Lower lobe of right lung (tissue), 2 donors: ENCODE measurements around the gene BAZ2B. TPM values are rescaled to one million over a fixed set of nuclear protein-coding genes. Genes with fewer than 3 reads are reported as not detected.

ENCODE experiments used
- ATAC-seq, 2 donors: fragments of 200-7000 bp; cut with Tn5 transposase; one replicate each; pipeline ENCODE4 v1.9.1; 2020 to 2022; ENCODE audit warnings: mild to moderate bottlenecking in 2 of 2, moderate library complexity in 2 of 2
- DNase-seq: peaks from one replicate; pipeline ENCODE4 v3.0.0-alpha.2; 2020
- H3K27ac ChIP-seq: fragments of 200-600 bp; one replicate; pipeline ENCODE4 v1.8.0; 2022
- H3K27me3 ChIP-seq: fragments of 200-600 bp; one replicate; pipeline ENCODE4 v1.8.0; 2022; ENCODE audit warnings: low read depth
- H3K36me3 ChIP-seq: fragments of 200-600 bp; one replicate; pipeline ENCODE4 v1.8.0; 2022; ENCODE audit warnings: mild to moderate bottlenecking
- H3K4me1 ChIP-seq: fragments of 200-600 bp; one replicate; pipeline ENCODE4 v1.8.0; 2022
- H3K4me3 ChIP-seq: fragments of 200-600 bp; one replicate; pipeline ENCODE4 v1.8.0; 2022; ENCODE audit warnings: mild to moderate bottlenecking
- H3K9me3 ChIP-seq: fragments of 200-600 bp; one replicate; pipeline ENCODE4 v1.8.0; 2022
- intact Hi-C: fragments of 100-400 bp; cut with DNase I; formaldehyde crosslinking; loops from one replicate; pipeline ENCODE4 v1.11.0; 2022
- total RNA-seq: library from RNA; stranded (reverse); fragmentation: NEBNext Ultra II Directional; extraction: Animal tissue kit (Norgen Biotek cat#: 25700); gene quantifications from one replicate; pipeline ENCODE4 v1.2.1, GENCODE V29; 2021
- TF ChIP-seq, protein P1 (sequence below): fragments of 200-600 bp; IDR thresholded peaks from one replicate; pipeline ENCODE4 v1.8.0; 2022; ENCODE audit warnings: antibody characterized with exemption, mild to moderate bottlenecking
- donor health status: DM: no; HTN: yes; CAD: no; lungs with severe emphysema.

BAZ2B gene
- total RNA-seq, 1 donor from 2014 or later = 97.4 TPM

DNA sequence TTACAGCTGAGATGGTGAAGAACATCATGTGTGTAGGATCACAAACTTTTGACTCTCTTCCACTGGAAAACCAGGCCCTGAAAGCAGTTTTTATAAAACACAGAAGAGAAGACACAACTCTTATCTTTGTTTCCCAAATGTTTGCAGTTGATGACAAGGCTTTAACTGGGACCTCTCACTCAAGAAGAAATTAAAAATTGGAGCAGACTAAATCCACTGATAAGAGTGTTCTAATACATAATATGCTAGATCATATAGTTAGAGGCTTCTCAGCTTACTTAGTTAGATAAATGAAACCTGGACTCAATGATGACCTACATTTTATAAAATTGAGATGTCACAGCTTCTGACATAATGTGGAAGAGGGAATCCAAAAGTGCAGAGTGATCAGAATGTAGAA lies 171.6 kb downstream of the BAZ2B start:
- H3K36me3 ChIP-seq = peaks cover 60% of the 10 kb centered on the region
- H3K4me3 ChIP-seq = no peak overlapping the region
- H3K27ac ChIP-seq = no peak overlapping the region
- DNase-seq = no peak
- TF ChIP-seq, protein P1, sequence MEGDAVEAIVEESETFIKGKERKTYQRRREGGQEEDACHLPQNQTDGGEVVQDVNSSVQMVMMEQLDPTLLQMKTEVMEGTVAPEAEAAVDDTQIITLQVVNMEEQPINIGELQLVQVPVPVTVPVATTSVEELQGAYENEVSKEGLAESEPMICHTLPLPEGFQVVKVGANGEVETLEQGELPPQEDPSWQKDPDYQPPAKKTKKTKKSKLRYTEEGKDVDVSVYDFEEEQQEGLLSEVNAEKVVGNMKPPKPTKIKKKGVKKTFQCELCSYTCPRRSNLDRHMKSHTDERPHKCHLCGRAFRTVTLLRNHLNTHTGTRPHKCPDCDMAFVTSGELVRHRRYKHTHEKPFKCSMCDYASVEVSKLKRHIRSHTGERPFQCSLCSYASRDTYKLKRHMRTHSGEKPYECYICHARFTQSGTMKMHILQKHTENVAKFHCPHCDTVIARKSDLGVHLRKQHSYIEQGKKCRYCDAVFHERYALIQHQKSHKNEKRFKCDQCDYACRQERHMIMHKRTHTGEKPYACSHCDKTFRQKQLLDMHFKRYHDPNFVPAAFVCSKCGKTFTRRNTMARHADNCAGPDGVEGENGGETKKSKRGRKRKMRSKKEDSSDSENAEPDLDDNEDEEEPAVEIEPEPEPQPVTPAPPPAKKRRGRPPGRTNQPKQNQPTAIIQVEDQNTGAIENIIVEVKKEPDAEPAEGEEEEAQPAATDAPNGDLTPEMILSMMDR = no peak
- no peaks in the 10 kb centered on the region for H3K9me3 ChIP-seq
- ATAC-seq = no peak
- no peaks in the 10 kb centered on the region for H3K4me1 ChIP-seq
- intact Hi-C loops = no loop called here
- H3K27me3 ChIP-seq = no peaks in the 10 kb centered on the region

DNA sequence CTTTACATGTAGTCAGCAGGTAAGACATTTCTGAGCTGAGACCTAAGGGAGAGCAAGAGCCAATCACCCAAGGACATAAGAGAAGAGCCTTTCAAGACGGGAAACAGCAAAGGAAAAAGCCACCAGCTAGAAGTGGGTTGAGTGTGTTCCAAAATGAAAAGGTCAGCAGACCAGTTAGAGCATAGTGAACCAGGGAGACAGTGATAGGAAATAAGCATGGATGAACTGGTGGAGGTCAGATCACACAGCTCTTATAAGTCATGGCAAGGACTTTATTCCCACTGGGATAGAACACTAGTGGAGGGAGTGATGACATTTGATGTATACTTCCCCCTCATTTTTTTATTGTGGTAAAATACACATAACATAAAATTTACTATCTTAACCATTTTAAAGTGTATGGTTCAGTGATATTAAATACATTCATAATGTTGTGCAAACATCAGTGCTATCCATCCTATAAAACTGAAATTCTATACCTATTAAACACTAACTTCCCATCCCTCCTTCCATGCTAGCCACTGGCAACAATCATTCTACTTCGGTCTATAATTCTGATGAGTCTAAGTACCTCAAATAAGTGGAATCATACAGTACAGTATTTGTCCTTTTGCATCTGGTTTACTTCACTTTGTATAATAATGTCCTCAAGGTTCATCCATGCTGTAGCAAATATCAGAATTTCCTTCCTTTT lies 174.0 kb downstream of the BAZ2B start:
- intact Hi-C loops = no loop called here
- Histone ChIP-seq H3K27ac (no peak overlapping the region), H3K36me3 (peaks cover 69% of the 10 kb centered on the region), H3K4me1 (no peaks in the 10 kb centered on the region), H3K9me3 (no peaks in the 10 kb centered on the region), H3K4me3 (no peak overlapping the region), H3K27me3 (no peaks in the 10 kb centered on the region)
- ATAC-seq = no peak
- no peak for DNase-seq
- TF ChIP-seq, protein P1 = no peak

DNA sequence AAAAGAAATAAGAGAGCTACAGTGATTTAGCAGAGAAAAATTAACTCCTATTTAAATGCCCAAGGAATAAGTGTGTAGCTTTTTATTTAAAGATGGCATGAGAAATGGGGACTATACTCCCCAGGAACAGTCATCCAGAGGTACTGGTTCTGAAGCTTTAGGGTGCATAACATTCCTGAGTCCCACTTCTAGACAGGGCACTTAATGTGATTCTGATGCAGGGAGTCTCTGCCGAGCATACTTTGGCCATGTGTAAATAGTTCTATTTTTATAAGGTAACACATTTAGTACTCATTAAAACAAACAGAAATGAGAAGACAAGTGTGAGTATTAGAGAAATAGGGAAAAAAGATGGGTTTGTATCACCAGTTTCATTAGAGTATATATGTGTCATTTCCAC lies 175.2 kb downstream of the BAZ2B start:
- Histone ChIP-seq H3K4me1 (no peaks in the 10 kb centered on the region), H3K4me3 (no peak overlapping the region), H3K9me3 (no peaks in the 10 kb centered on the region), H3K27me3 (no peaks in the 10 kb centered on the region), H3K27ac (no peak overlapping the region), H3K36me3 (peaks cover 70% of the 10 kb centered on the region)
- ATAC-seq = peak; percentile 45 to 54
- DNase-seq = no peak
- intact Hi-C loops = no loop called here
- TF ChIP-seq, protein P1 = no peak

DNA sequence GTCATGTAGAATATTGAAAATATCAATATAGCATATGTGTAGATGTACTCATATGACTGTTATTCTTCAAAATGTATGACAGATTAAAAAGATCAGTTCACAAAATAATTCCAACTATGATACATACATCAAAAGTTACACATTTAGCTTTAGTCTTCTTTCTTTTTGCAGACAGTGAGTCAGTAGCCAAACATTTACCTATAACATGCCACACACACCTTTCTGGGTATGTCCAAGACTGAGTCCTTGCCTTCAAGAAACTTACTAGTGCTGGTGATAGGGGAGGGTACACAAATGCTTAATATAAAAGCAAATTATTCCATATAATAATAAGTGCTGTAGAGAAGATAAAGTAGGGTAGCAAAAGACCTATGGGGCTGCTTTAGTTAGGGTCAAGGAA lies 176.9 kb downstream of the BAZ2B start:
- no peak for ATAC-seq
- DNase-seq = no peak
- intact Hi-C loops = no loop called here
- no peak overlapping the region for H3K4me3 ChIP-seq
- no peaks in the 10 kb centered on the region for H3K27me3 ChIP-seq
- peaks cover 57% of the 10 kb centered on the region for H3K36me3 ChIP-seq
- no peaks in the 10 kb centered on the region for H3K9me3 ChIP-seq
- TF ChIP-seq, protein P1 = no peak
- no peaks in the 10 kb centered on the region for H3K4me1 ChIP-seq
- no peak overlapping the region for H3K27ac ChIP-seq

DNA sequence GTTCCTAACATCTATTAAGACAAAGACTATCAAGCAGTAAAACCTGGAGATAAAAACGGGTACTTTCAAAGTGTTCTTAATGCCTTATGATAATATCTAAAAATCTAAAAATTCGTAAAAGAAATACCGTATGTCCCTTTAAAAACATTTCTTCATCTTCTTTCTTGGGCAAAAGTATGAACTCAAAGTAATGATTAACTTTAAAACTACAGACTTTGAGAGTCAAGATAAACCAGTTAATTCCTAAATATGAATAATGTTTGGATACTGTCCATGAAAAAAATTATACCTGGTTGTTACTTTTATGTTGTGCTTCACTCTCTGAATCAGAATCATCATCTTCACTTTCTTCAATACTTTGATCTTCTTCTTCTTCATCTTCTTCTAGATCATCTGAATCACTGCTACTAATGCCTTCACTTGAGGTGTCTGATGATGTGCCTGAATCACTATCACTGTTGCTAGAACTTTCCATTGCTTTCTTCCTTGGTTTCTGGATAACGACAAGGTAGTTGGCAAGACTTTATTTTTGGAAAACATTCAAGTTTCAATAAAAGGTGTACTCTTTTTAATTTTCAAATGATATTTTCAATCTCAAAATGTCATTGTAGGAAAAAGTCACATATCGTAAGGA lies 177.5 kb downstream of the BAZ2B start:
- intact Hi-C loops = no loop called here
- no peak overlapping the region for H3K4me3 ChIP-seq
- no peaks in the 10 kb centered on the region for H3K4me1 ChIP-seq
- no peak for ATAC-seq
- no peaks in the 10 kb centered on the region for H3K9me3 ChIP-seq
- TF ChIP-seq, protein P1 = no peak
- DNase-seq = no peak
- no peaks in the 10 kb centered on the region for H3K27me3 ChIP-seq
- H3K27ac ChIP-seq = no peak overlapping the region
- H3K36me3 ChIP-seq = peaks cover 51% of the 10 kb centered on the region
